Small intestine (tissue), 7 donors: ENCODE measurements around the gene TRIOBP. TPM values are rescaled to one million over a fixed set of nuclear protein-coding genes. Genes with fewer than 3 reads are reported as not detected.
"Not testable (repeated sequence)": the region's sequence is repeated elsewhere in the genome, so short reads cannot be mapped to it uniquely, and the experiment has no call there.

Source experiments
- DNase-seq, 2 donors: peaks; one replicate each; pipeline versions ENCODE4 v3.0.0 to v3.0.0-alpha.2; 2013
- FAIRE-seq: peaks from 2 replicates; lab custom pipeline; 2012; peaks lifted over from hg19 to GRCh38; lab: Jason Lieb, UNC
- H3K27ac ChIP-seq, 3 donors: one replicate each; pipeline ENCODE4 v1.5.1; 2013; ENCODE audit warnings: low read length in 2 of 3, mild to moderate bottlenecking in 2 of 3, control low read depth in 1 of 3, inconsistent platforms in 1 of 3, low read depth in 1 of 3, moderate library complexity in 1 of 3
- H3K27me3 ChIP-seq, 3 donors: one replicate each; pipeline ENCODE4 v1.6.1; 2013; ENCODE audit warnings: low read length in 3 of 3, inconsistent platforms in 1 of 3; ENCODE audit not compliant: control insufficient read depth in 3 of 3, insufficient read depth in 3 of 3
- H3K36me3 ChIP-seq, 3 donors: one replicate each; pipeline ENCODE4 v1.6.1; 2013; ENCODE audit warnings: low read length in 3 of 3, inconsistent platforms in 1 of 3, low read depth in 1 of 3, mild to moderate bottlenecking in 1 of 3, moderate library complexity in 1 of 3; ENCODE audit not compliant: control insufficient read depth in 3 of 3, insufficient read depth in 2 of 3
- H3K4me1 ChIP-seq, 3 donors: one replicate each; pipeline ENCODE4 v1.6.1; 2013; ENCODE audit warnings: low read length in 2 of 3, inconsistent platforms in 1 of 3, low read depth in 1 of 3, mild to moderate bottlenecking in 1 of 3, moderate library complexity in 1 of 3; ENCODE audit not compliant: control insufficient read depth in 3 of 3, insufficient read depth in 2 of 3
- H3K4me3 ChIP-seq, 3 donors: one replicate each; pipeline ENCODE4 v1.5.1; 2013; ENCODE audit warnings: low read length in 3 of 3, control low read depth in 1 of 3, inconsistent platforms in 1 of 3, low read depth in 1 of 3, mild to moderate bottlenecking in 1 of 3, moderate library complexity in 1 of 3
- H3K9me3 ChIP-seq, 2 donors: one replicate each; pipeline ENCODE4 v1.6.1; 2013; ENCODE audit warnings: low read depth in 1 of 2, low read length in 1 of 2; ENCODE audit not compliant: control insufficient read depth in 2 of 2, insufficient read depth in 1 of 2
- WGBS, 3 donors: extraction: QIAGEN DNeasy Blood & Tissue Kit; methylation state at CpG; one replicate each; pipeline ENCODE4 v1.1.7; 2013; 5-methylcytosine and 5-hydroxymethylcytosine counted together
- polyA plus RNA-seq, 4 donors: library from polyadenylated mRNA; stranded (reverse) in 3 of 4; unstranded in 1 of 4; fragments of 200-250 nt in 3 of 4; fragments of 120-200 nt in 1 of 4; gene quantifications; one replicate each; pipeline versions ENCODE4 v1.2.1 to v1.2.3, GENCODE V29; 2013
- donor health status: healthy with polysubstance abuse.
- donor health status: control.
- donor health status: control.
- donor health status: Bipolar disorder and iron deficiency.
- donor health status: healthy.

Gene TRIOBP
- polyA plus RNA-seq, 4 donors, result 20.4 to 46.8 (median 35.2) TPM

DNA sequence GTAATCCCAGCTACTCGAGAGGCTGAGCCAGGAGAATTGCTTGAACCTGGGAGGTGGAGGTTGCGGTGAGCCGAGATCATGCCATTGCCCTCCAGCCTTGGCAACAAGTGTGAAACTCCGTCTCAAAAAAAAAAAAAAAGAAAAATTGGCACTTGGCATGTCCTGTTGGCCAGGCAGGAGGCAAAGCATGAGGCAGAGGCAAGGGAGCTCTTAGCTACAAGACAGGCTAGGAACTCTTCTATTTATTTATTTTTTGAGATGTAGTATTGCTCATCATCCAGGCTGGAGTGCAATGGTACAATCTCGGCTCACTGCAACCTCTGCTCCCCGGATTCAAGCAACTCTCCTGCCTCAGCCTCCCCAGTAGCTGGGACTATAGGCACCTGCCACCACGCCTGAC is 2.7 kb upstream of the TRIOBP start:
- H3K27ac ChIP-seq, DNase-seq, H3K4me1 ChIP-seq, H3K27me3 ChIP-seq, FAIRE-seq, H3K9me3 ChIP-seq, H3K4me3 ChIP-seq: not testable (repeated sequence)
- WGBS, 3 donors, result 94 to 97% (median 95%) methylated on average over 7 of the region's 7 CpGs
- peaks cover 11 to 53% (median 24%) of the 10 kb centered on the region in 3 donors for H3K36me3 ChIP-seq

DNA sequence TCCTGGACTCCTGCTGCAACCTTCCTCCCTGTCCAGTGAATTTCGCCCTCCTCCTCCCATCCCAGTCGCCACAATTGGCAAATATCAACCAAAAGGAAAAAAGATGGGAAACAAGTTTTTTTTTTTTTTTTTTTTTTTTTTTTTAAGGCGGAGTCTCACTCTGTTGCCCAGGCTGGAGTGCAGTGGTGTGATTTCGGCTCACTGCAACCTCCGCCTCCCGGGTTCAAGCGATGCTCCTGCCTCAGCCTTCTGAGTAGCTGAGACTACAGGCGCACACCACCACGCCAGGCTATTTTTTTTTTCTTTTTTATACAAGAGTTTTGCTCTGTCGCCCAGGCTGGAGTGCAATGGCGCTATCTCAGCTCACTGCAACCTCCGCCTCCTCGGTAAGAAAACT is 590 bp upstream of the TRIOBP start:
- H3K27ac ChIP-seq, result peak overlapping the region in 2 of 3 donors; percentile 19 to 20
- not testable (repeated sequence) for H3K4me1 ChIP-seq, H3K9me3 ChIP-seq, H3K27me3 ChIP-seq, DNase-seq, FAIRE-seq
- H3K36me3 ChIP-seq, result peaks cover 8 to 37% (median 16%) of the 10 kb centered on the region in 3 donors
- H3K4me3 ChIP-seq, result peak overlapping the region in 1 of 3 donors; percentile 33
- WGBS, 3 donors, result 21 to 33% (median 25%) methylated on average over 13 of the region's 13 CpGs

DNA sequence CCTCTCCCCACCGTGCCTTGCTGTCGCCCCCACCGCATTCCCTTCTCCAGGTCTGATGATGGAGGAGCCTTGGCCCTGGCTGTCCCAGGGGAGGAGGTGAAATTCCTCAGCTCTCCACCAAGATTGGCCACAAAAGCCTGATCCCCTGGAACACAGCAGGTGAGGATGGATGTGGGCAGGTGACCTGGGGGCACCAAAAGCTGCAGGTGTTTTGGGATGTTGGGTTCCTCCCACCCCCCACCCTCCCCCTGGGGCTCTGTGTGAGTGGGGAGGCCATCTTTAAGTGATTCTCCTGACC is 639 bp downstream of the TRIOBP start:
- 44 to 78% (median 67%) methylated on average over 3 of the region's 3 CpGs for WGBS, 3 donors
- FAIRE-seq (no peak), DNase-seq (no peak)
- Histone ChIP-seq H3K9me3 (no peaks in the 10 kb centered on the region), H3K4me1 (peaks cover 0 to 8% (median 3%) of the 10 kb centered on the region in 3 donors), H3K36me3 (peaks cover 3 to 25% (median 11%) of the 10 kb centered on the region in 3 donors), H3K27ac (no peak overlapping the region), H3K27me3 (no peaks in the 10 kb centered on the region), H3K4me3 (peak overlapping the region in 1 of 3 donors; percentile 6)

DNA sequence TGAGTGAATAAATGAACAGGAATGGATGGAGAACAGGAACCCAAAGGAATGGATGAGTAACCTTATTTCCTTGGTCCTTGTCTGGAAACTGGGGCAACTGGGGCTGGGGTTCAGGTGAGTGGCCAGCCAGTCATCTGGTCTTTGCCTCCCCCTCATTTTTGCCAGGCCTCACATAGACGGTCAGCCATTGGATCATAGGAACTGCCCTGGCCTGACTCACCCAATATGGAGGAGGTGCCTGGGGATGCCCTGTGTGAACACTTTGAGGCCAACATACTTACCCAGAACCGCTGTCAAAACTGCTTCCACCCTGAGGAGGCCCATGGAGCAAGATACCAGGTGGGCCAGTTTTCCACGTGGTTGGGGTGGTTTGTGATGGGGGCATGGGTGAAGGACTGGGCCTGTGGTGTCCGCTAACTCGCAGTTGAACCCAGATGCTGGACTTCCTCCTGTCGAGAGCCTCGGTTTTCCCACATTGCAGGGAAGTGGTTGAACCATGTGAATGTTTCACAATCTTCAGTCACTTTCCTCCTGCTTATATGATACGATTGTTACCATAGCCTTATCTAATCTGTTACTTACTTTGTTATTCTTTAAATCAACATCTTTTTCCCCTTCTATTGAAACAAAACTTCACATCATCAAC is 4.4 kb downstream of the TRIOBP start:
- FAIRE-seq (no peak), DNase-seq (peak in 1 of 2 donors; percentile 16)
- H3K27ac ChIP-seq, result no peak overlapping the region
- no peak overlapping the region for H3K4me3 ChIP-seq
- no peaks in the 10 kb centered on the region for H3K9me3 ChIP-seq
- peaks cover 0 to 5% (median 0%) of the 10 kb centered on the region in 3 donors for H3K36me3 ChIP-seq
- 55 to 63% (median 61%) methylated on average over 8 of the region's 8 CpGs for WGBS, 3 donors
- H3K27me3 ChIP-seq, result no peaks in the 10 kb centered on the region
- peaks cover 0 to 5% (median 3%) of the 10 kb centered on the region in 3 donors for H3K4me1 ChIP-seq

DNA sequence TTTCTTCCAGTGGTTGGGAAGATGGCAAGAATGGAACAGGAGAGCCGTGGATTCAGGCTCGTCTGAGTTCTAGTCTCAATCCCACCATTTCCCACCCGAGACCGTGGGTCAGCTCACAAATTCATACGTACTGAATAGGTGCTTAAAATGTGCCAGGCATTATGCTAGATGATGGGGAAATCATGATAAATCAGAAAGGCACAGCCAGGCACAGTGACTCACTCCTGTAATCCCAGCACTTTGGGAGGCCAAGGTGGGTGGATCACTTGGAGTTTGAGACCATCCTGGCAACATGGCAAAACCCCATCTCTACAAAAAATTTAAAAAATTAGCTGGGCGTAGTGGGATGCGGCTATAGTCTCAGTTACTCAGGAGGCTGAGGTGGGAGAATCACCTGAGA is 7.1 kb downstream of the TRIOBP start:
- WGBS, 3 donors, result 81 to 89% (median 84%) methylated on average over 7 of the region's 7 CpGs
- no peak for FAIRE-seq

DNA sequence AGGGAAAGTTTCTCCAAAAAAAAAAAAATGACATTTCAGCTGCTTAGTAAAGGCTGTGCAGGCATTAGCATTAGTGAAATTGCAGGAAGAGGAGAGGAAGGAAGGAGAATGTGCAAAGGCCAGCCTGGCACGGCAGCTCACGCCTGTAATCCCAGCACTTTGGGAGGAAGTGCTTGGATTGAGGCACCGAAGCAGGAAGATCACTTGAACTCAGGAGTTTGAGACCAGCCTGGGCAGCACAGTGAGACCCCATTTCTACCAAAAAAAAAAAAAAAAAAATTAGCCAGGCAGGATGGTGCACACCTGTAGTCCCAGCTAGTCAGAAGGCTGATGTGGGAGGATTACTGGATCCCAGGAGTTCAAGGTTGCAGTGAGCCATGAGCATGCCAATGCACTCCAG is 7.8 kb downstream of the TRIOBP start:
- H3K4me1 ChIP-seq, result no peaks in the 10 kb centered on the region
- no peak overlapping the region for H3K27ac ChIP-seq
- FAIRE-seq (no peak), DNase-seq (no peak)
- H3K9me3 ChIP-seq, result peaks cover 0 to 6% of the 10 kb centered on the region in 2 donors
- WGBS, 3 donors, result 82 to 93% (median 91%) methylated on average over 3 of the region's 3 CpGs
- no peak overlapping the region for H3K4me3 ChIP-seq
- peaks cover 0 to 9% (median 0%) of the 10 kb centered on the region in 3 donors for H3K36me3 ChIP-seq
- H3K27me3 ChIP-seq, result no peaks in the 10 kb centered on the region

More for the DNA sequence above, 7.1 kb downstream of the TRIOBP start:
- H3K36me3 ChIP-seq, result peaks cover 0 to 7% (median 0%) of the 10 kb centered on the region in 3 donors
- H3K4me1 ChIP-seq, result no peaks in the 10 kb centered on the region
- H3K27ac ChIP-seq, result no peak overlapping the region
- no peaks in the 10 kb centered on the region for H3K27me3 ChIP-seq
- H3K4me3 ChIP-seq, result no peak overlapping the region
- H3K9me3 ChIP-seq, result peaks cover 0 to 2% of the 10 kb centered on the region in 2 donors
- DNase-seq, result no peak

DNA sequence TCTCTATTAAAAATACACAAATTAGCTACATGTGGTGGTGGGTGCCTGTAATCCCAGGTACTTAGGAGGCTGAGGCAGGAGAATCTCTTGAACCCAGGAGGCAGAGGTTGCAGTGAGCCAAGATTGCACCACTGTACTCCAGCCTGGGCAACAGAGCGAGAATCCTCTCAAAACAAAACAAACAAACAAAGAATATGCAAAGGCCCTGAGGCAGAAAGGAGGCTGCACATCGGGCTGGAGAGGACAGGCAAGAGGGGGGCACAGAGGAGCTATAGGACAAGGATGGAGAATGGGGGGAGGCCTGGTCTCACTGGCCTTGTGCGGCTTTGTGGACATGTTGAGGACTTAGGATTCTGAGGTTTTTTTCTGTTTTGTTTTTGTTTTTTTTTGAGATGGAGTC is 8.4 kb downstream of the TRIOBP start:
- H3K36me3 ChIP-seq, result peaks cover 0 to 12% (median 0%) of the 10 kb centered on the region in 3 donors
- no peak overlapping the region for H3K27ac ChIP-seq
- FAIRE-seq, result no peak
- H3K9me3 ChIP-seq, result peaks cover 0 to 6% of the 10 kb centered on the region in 2 donors
- no peaks in the 10 kb centered on the region for H3K4me1 ChIP-seq
- no peak for DNase-seq
- H3K4me3 ChIP-seq, result no peak overlapping the region
- H3K27me3 ChIP-seq, result no peaks in the 10 kb centered on the region
- 90 to 93% (median 91%) methylated on average over 3 of the region's 3 CpGs for WGBS, 3 donors

DNA sequence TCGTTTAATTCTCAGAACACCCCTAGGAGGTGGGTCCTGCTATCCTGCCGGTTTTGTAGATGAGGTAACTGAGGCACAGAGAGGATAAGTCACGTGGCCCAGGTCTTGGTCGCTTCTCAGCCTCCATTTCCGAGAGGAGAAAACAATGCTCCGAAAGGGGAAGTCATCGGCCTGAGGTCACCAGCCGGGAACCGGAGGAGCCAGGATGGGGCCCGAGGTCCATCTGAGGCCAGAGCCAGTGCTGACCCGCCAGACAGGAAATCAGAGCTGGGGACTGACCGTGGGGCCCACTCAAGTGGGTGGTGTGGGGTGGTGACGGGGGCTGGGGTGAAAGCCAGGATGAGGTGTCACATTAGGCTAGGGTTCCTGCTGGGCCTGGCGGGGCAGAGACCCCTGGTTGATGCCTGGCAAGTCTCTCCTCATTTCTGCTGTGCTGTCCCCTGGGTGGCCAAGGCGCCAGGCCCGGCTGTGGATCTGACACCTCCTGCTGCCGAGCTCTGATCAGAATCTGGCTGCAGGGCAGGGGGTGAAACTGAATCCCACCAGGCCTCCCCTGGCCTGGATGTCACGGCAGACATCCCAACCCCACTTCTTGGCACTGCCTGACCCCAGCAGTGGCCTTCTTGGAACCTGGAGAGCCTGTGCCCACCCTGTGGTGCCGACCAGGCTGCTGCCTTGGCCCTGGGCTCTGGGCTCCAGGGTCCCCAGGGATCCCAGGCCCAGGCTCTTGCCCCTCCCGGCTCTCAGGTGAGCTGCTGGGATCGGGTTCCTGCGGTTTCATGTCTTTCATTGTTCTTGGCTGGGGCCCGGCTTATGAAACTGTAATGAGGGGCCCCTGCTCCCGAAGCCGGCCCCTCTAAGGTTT is 12.0 kb downstream of the TRIOBP start:
- H3K36me3 ChIP-seq, result peaks cover 0 to 23% (median 0%) of the 10 kb centered on the region in 3 donors
- DNase-seq (no peak), FAIRE-seq (no peak)
- H3K4me1 ChIP-seq, result no peaks in the 10 kb centered on the region
- H3K4me3 ChIP-seq, result no peak overlapping the region
- H3K27ac ChIP-seq, result no peak overlapping the region
- H3K27me3 ChIP-seq, result no peaks in the 10 kb centered on the region
- peaks cover 0 to 6% of the 10 kb centered on the region in 2 donors for H3K9me3 ChIP-seq
- WGBS, 3 donors, result 80 to 89% (median 86%) methylated on average over 22 to 25 of the region's 25 CpGs
